GM21447 (cell line): ENCODE measurements around the gene HERPUD1.

Experiments
- ATAC-seq: cut with Tn5 transposase; IDR thresholded peaks from one replicate; pipeline ENCODE4 v1.9.1; 2021; ENCODE audit not compliant: unreplicated experiment

The HERPUD1 gene

GRCh38 chr16:56910654-56911539 is 21.0 kb upstream of the HERPUD1 start:
- no peak for ATAC-seq

- peak; percentile 69 for ATAC-seq
These were observed 20.0 kb upstream of the HERPUD1 start for GRCh38 chr16:56911771-56912571.

GRCh38 chr16:56912746-56913708 is 18.9 kb upstream of the HERPUD1 start:
- no peak for ATAC-seq

- ATAC-seq = no peak
These were observed 17.0 kb upstream of the HERPUD1 start for GRCh38 chr16:56914896-56915295.

- no peak for ATAC-seq
These were observed 16.4 kb upstream of the HERPUD1 start for GRCh38 chr16:56915336-56916119.

GRCh38 chr16:56916571-56917403 is 15.2 kb upstream of the HERPUD1 start:
- ATAC-seq = peak; percentile 81

- ATAC-seq = no peak
These were observed 13.4 kb upstream of the HERPUD1 start for GRCh38 chr16:56918467-56919012.

GRCh38 chr16:56919099-56919800 is 12.7 kb upstream of the HERPUD1 start:
- no peak for ATAC-seq

GRCh38 chr16:56921571-56921970 is 10.4 kb upstream of the HERPUD1 start:
- no peak for ATAC-seq

GRCh38 chr16:56923481-56924091 is 8.4 kb upstream of the HERPUD1 start:
- ATAC-seq = no peak

- no peak for ATAC-seq
These were observed 4.5 kb upstream of the HERPUD1 start for GRCh38 chr16:56927471-56927870.

GRCh38 chr16:56929639-56930038 is 2.3 kb upstream of the HERPUD1 start:
- no peak for ATAC-seq

GRCh38 chr16:56930486-56931270 is 1.3 kb upstream of the HERPUD1 start:
- ATAC-seq = no peak

GRCh38 chr16:56931271-56931891 is 561 bp upstream of the HERPUD1 start:
- ATAC-seq = peak; percentile 46

GRCh38 chr16:56932721-56933619 is 1.0 kb downstream of the HERPUD1 start:
- peak; percentile 18 for ATAC-seq
